HepG2 (cell line): ENCODE data around the gene PCBP2. TPM values are rescaled to one million over a fixed set of nuclear protein-coding genes. Genes with fewer than 3 reads are reported as not detected.

Experiments used
- ATAC-seq: fragments of 200-7000 bp; cut with Tn5 transposase; 3 replicates; pipeline ENCODE4 v1.9.1; 2020; ENCODE audit warnings: mild to moderate bottlenecking, moderate library complexity
- BruUV-seq: library from RNA; stranded (reverse); fragments of 400-500 nt; replicated peaks from 2 replicates; lab custom pipeline; 2021; lab: Mats Ljungman, UMichigan
- CTCF ChIA-PET: fragments of 300-600 bp; formaldehyde crosslinking; extraction: SDS; loops from one replicate; lab custom pipeline; 2021; ENCODE audit warnings: low total read pairs, inconsistent platforms, low intra/inter-chr PET ratio; lab: Yijun Ruan, JAX
- POLR2A ChIA-PET: fragments of 350-600 bp; sonication (Branson Sonifier 250); formaldehyde crosslinking; loops from one replicate; lab custom pipeline; 2020; ENCODE audit warnings: antibody characterized with exemption, inconsistent platforms; lab: Yijun Ruan, JAX
- DNase-seq: peaks from one replicate; pipeline ENCODE4 v3.0.0-alpha.2; 2015; ENCODE audit warnings: low spot score
- FAIRE-seq: peaks from 3 replicates; lab custom pipeline; 2011; peaks lifted over from hg19 to GRCh38; lab: Jason Lieb, UNC
- H2AFZ ChIP-seq: one replicate; pipeline ENCODE4 v1.6.1; 2011; ENCODE audit warnings: low read length, inconsistent platforms
- H3K27ac ChIP-seq: fragments of 300-600 bp; 3 replicates; pipeline ENCODE4 v1.8.0; 2011; ENCODE audit warnings: mixed run types, mild to moderate bottlenecking, mixed read lengths, low read length, inconsistent platforms; ENCODE audit not compliant: insufficient read depth; ENCODE audit errors: extremely low read length
- H3K27me3 ChIP-seq, 2 experiments: fragments of 200-600 bp in 1 of 2; 2 replicates in 1 of 2; 3 replicates in 1 of 2; pipeline versions ENCODE4 v1.6.0 to v1.8.0; 2011; ENCODE audit warnings: low read length in 2 of 2, mild to moderate bottlenecking in 2 of 2, moderate library complexity in 2 of 2, inconsistent platforms in 1 of 2; ENCODE audit not compliant: insufficient read depth in 2 of 2, control insufficient read depth in 1 of 2
- H3K36me3 ChIP-seq, 2 experiments: fragments of 200-600 bp in 1 of 2; replicated peaks in 1 of 2; 2 replicates in 1 of 2; 3 replicates in 1 of 2; pipeline versions ENCODE4 v1.5.1 to v1.8.0; 2011; ENCODE audit warnings: low read length in 2 of 2, inconsistent platforms in 1 of 2; ENCODE audit not compliant: insufficient read depth in 2 of 2, control insufficient read depth in 1 of 2
- H3K4me1 ChIP-seq: 2 replicates; pipeline ENCODE4 v1.5.1; 2012; ENCODE audit warnings: low read length, inconsistent platforms; ENCODE audit not compliant: insufficient read depth
- H3K4me2 ChIP-seq: 2 replicates; pipeline ENCODE4 v1.6.0; 2011; ENCODE audit warnings: low read depth, low read length, inconsistent platforms
- H3K4me3 ChIP-seq, 3 experiments: fragments of 200-600 bp in 1 of 3; sonication (generic), shearing (Covaris generic) in 1 of 3; replicated peaks in 1 of 3; 2 replicates each; pipeline ENCODE4 v1.5.1; 2011 to 2016; ENCODE audit warnings: low read length in 3 of 3, inconsistent platforms in 2 of 3, low read depth in 2 of 3, mild to moderate bottlenecking in 2 of 3, control low read depth in 1 of 3, mixed read lengths in 1 of 3; ENCODE audit not compliant: insufficient read depth in 1 of 3
- H3K79me2 ChIP-seq: one replicate; pipeline ENCODE4 v1.6.1; 2011; ENCODE audit warnings: low read length, inconsistent platforms; ENCODE audit not compliant: insufficient read depth
- H3K9ac ChIP-seq: 2 replicates; pipeline ENCODE4 v1.6.0; 2011; ENCODE audit warnings: mild to moderate bottlenecking, low read depth, low read length, inconsistent platforms; ENCODE audit not compliant: insufficient read depth
- H3K9me3 ChIP-seq: 2 replicates; pipeline ENCODE4 v1.5.1; 2012; ENCODE audit warnings: mild to moderate bottlenecking, low read length
- H4K20me1 ChIP-seq: 2 replicates; pipeline ENCODE4 v1.6.0; 2011; ENCODE audit warnings: inconsistent platforms, mild to moderate bottlenecking, low read length, moderate library complexity; ENCODE audit not compliant: insufficient read depth
- FOXA1 ChIP-seq, 2 experiments: fragments of 450-650 bp in 1 of 2; sonication (generic) in 1 of 2; formaldehyde crosslinking in 1 of 2; IDR thresholded peaks; 2 replicates each; pipeline versions ENCODE4 v1.4.0 to v1.6.1; 2016 to 2020; ENCODE audit warnings: missing genetic modification reagents in 1 of 2
- MED8 ChIP-seq: sonication (generic); formaldehyde crosslinking; IDR thresholded peaks from 2 replicates; pipeline ENCODE4 v1.8.1; 2023; ENCODE audit warnings: mild to moderate bottlenecking, missing genetic modification reagents; ENCODE audit not compliant: insufficient replicate concordance
- NFYB ChIP-seq: sonication (generic); formaldehyde crosslinking; IDR thresholded peaks from 2 replicates; pipeline ENCODE4 v1.4.0; 2020; ENCODE audit warnings: missing genetic modification reagents
- NONO ChIP-seq, 2 experiments: fragments of 450-650 bp in 1 of 2; sonication (generic) in 1 of 2; formaldehyde crosslinking in 1 of 2; IDR thresholded peaks in 1 of 2; conservative IDR thresholded peaks in 1 of 2; 2 replicates each; pipeline versions ENCODE4 v1.6.1 to v1.8.0; 2017 to 2022; ENCODE audit warnings: mild to moderate bottlenecking in 1 of 2, missing genetic modification reagents in 1 of 2, moderate library complexity in 1 of 2
- NR2F1 ChIP-seq, 2 experiments: fragments of 450-650 bp in 1 of 2; formaldehyde crosslinking in 1 of 2; IDR thresholded peaks; 2 replicates each; pipeline versions ENCODE4 v1.5.0 to v1.6.1; 2016 to 2020; ENCODE audit warnings: mild to moderate bottlenecking in 1 of 2, missing compliant biosample characterization in 1 of 2, missing genetic modification reagents in 1 of 2, moderate library complexity in 1 of 2
- RFX3 ChIP-seq: IDR thresholded peaks from 2 replicates; pipeline ENCODE4 v1.6.1; 2016; ENCODE audit warnings: missing biosample characterization, missing genetic modification reagents
- SIN3A ChIP-seq: IDR thresholded peaks from 2 replicates; pipeline ENCODE4 v1.6.1; 2011; ENCODE audit warnings: low read depth, mild to moderate bottlenecking, control low read depth, low read length, borderline replicate concordance
- SMC3 ChIP-seq: IDR thresholded peaks from 2 replicates; pipeline ENCODE4 v1.6.1; 2011; ENCODE audit warnings: low read length, improper control_type of control experiment
- SMYD3 ChIP-seq: sonication (generic); formaldehyde crosslinking; IDR thresholded peaks from 2 replicates; pipeline ENCODE4 v1.8.1; 2023; ENCODE audit warnings: mild to moderate bottlenecking, missing genetic modification reagents
- ZNF207 ChIP-seq: fragments of 450-650 bp; IDR thresholded peaks from 2 replicates; pipeline ENCODE4 v1.6.1; 2016; ENCODE audit warnings: antibody characterized with exemption, borderline replicate concordance
- ZNF232 ChIP-seq: sonication (generic); formaldehyde crosslinking; IDR thresholded peaks from 2 replicates; pipeline ENCODE4 v1.4.0; 2020; ENCODE audit warnings: missing genetic modification reagents, borderline replicate concordance
- ZNF652 ChIP-seq: IDR thresholded peaks from 2 replicates; pipeline ENCODE4 v1.6.1; 2016; ENCODE audit warnings: low read depth, borderline replicate concordance
- ZNF772 ChIP-seq: sonication (generic); formaldehyde crosslinking; IDR thresholded peaks from 2 replicates; pipeline ENCODE4 v1.5.0; 2020; ENCODE audit warnings: mild to moderate bottlenecking, missing genetic modification reagents
- WGBS: methylation state at CpG from one replicate; pipeline ENCODE4 v1.1.6; 2017; ENCODE audit warnings: low lambda C conversion rate; 5-methylcytosine and 5-hydroxymethylcytosine counted together
- in situ Hi-C: cut with HindIII; loops from 2 replicates; pipeline ENCODE4 v1.10.0; 2017; ENCODE audit warnings: low pct_unique_long_range_greater_than_20kb; ENCODE audit not compliant: extremely low pct_ligation_motif_present
- intact Hi-C: fragments of 100-400 bp; cut with micrococcal nuclease; formaldehyde crosslinking; loops from one replicate; pipeline ENCODE4 v1.10.0; 2022; ENCODE audit not compliant: unreplicated experiment
- polyA plus RNA-seq, 8 experiments: library from polyadenylated mRNA; depleted of rRNA in 3 of 8; stranded (reverse) in 7 of 8; unstranded in 1 of 8; fragments of >200 nt; fragmentation: Illumina TruSeq in 4 of 8; extraction: Trizol in 4 of 8; gene quantifications; 2 replicates each; pipeline versions ENCODE4 v1.2.1 to v1.2.3, GENCODE V29; 2011 to 2016; ENCODE audit warnings: low read depth in 4 of 8, missing spikeins in 1 of 8, mixed read lengths in 1 of 8; ENCODE audit not compliant: insufficient read depth in 1 of 8
- total RNA-seq, 5 experiments: library from RNA; depleted of rRNA; stranded (reverse); fragments of >200 nt; fragmentation: Illumina TruSeq; extraction: Trizol; gene quantifications; 2 replicates each; pipeline ENCODE4 v1.2.3, GENCODE V29; 2016; ENCODE audit warnings: low read depth in 1 of 5
- TF ChIP-seq, protein P1 (sequence below): IDR thresholded peaks from 2 replicates; pipeline ENCODE4 v1.6.1; 2016; ENCODE audit warnings: missing genetic modification reagents, missing compliant biosample characterization
- TF ChIP-seq, protein P2 (sequence below), 2 experiments: sonication (generic) in 1 of 2; formaldehyde crosslinking in 1 of 2; IDR thresholded peaks; 2 replicates each; pipeline versions ENCODE4 v1.4.0 to v1.6.1; 2018 to 2020; ENCODE audit warnings: missing genetic modification reagents in 2 of 2, borderline replicate concordance in 1 of 2, low read depth in 1 of 2, mild to moderate bottlenecking in 1 of 2, missing biosample characterization in 1 of 2
- TF ChIP-seq, protein P3 (sequence below): sonication (generic); formaldehyde crosslinking; IDR thresholded peaks from 2 replicates; pipeline ENCODE4 v1.4.0; 2020; ENCODE audit warnings: missing genetic modification reagents, borderline replicate concordance
- TF ChIP-seq, protein P4 (sequence below): IDR thresholded peaks from 2 replicates; pipeline ENCODE4 v1.6.1; 2016; ENCODE audit warnings: control low read depth

The PCBP2 gene
- total and polyA plus RNA-seq, 2 of the 13 experiments (the other 11 are each of a cell fraction or from before 2014, with no cell fraction given): 154 to 345 TPM

DNA sequence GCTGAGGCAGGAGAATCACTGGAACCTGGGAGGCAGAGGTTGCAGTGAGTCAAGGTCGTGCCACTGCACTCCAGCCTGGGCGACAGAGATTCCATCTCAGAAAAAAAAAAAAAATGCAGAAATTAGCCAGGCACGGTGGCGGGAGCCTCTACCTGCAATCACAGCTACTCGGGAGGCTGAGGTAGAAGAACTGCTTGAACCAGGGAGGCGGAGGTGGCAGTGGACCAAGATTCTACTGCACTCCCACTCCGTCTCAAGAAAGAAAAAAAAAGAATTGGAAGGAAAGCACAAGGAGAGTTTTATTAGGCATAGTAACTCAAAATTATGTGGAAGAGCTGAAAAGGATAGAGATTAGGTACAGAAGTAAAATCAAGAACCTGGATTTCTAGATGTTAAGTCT, 49.0 kb upstream of the PCBP2 start:
- no peak for FAIRE-seq
- H3K79me2 ChIP-seq: peaks cover 9% of the 10 kb centered on the region
- CTCF ChIA-PET: no interaction called here

More for the DNA sequence above, 49.0 kb upstream of the PCBP2 start:
- Histone ChIP-seq H3K36me3 (peaks cover 3 to 17% of the 10 kb centered on the region in 2 experiments; a peak in 4 of 5 replicates), H3K27ac (no peak overlapping the region), H4K20me1 (no peaks in the 10 kb centered on the region), H3K9ac (no peak overlapping the region), H2AFZ (no peak overlapping the region)
- BruUV-seq: no TSS peak
- POLR2A ChIA-PET: no interaction called here
- no peak for ATAC-seq
- TF ChIP-seq MED8 (CRISPR knock-in tag) (no peak), SMYD3 (no peak), RFX3 (CRISPR knock-in tag) (no peak), ZNF207 (no peak), NONO (IDR thresholded peaks at IDR 0.05) (no peak), NONO (CRISPR knock-in tag; conservative IDR thresholded peaks at IDR 0.05) (no peak), SMC3 (no peak), ZNF232 (CRISPR knock-in tag) (no peak), NFYB (CRISPR knock-in tag) (no peak), FOXA1 (IDR thresholded peaks at IDR 0.05) (no peak), FOXA1 (CRISPR knock-in tag; IDR thresholded peaks at IDR 0.05) (no peak), ZNF772 (CRISPR knock-in tag) (no peak), SIN3A (no peak), ZNF652 (CRISPR knock-in tag) (no peak), NR2F1 (CRISPR knock-in tag; IDR thresholded peaks at IDR 0.05) (no peak)
- TF ChIP-seq, protein P1, sequence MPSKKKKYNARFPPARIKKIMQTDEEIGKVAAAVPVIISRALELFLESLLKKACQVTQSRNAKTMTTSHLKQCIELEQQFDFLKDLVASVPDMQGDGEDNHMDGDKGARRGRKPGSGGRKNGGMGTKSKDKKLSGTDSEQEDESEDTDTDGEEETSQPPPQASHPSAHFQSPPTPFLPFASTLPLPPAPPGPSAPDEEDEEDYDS (CRISPR knock-in tag): no peak
- TF ChIP-seq, protein P2, sequence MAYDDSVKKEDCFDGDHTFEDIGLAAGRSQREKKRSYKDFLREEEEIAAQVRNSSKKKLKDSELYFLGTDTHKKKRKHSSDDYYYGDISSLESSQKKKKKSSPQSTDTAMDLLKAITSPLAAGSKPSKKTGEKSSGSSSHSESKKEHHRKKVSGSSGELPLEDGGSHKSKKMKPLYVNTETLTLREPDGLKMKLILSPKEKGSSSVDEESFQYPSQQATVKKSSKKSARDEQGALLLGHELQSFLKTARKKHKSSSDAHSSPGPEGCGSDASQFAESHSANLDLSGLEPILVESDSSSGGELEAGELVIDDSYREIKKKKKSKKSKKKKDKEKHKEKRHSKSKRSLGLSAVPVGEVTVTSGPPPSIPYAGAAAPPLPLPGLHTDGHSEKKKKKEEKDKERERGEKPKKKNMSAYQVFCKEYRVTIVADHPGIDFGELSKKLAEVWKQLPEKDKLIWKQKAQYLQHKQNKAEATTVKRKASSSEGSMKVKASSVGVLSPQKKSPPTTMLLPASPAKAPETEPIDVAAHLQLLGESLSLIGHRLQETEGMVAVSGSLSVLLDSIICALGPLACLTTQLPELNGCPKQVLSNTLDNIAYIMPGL (CRISPR knock-in tag; IDR thresholded peaks at IDR 0.05; ENCODE audit: borderline replicate concordance in 1 of 2, low read depth in 1 of 2): no peak
- TF ChIP-seq, protein P3, sequence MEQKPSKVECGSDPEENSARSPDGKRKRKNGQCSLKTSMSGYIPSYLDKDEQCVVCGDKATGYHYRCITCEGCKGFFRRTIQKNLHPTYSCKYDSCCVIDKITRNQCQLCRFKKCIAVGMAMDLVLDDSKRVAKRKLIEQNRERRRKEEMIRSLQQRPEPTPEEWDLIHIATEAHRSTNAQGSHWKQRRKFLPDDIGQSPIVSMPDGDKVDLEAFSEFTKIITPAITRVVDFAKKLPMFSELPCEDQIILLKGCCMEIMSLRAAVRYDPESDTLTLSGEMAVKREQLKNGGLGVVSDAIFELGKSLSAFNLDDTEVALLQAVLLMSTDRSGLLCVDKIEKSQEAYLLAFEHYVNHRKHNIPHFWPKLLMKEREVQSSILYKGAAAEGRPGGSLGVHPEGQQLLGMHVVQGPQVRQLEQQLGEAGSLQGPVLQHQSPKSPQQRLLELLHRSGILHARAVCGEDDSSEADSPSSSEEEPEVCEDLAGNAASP (CRISPR knock-in tag): no peak
- TF ChIP-seq, protein P4, sequence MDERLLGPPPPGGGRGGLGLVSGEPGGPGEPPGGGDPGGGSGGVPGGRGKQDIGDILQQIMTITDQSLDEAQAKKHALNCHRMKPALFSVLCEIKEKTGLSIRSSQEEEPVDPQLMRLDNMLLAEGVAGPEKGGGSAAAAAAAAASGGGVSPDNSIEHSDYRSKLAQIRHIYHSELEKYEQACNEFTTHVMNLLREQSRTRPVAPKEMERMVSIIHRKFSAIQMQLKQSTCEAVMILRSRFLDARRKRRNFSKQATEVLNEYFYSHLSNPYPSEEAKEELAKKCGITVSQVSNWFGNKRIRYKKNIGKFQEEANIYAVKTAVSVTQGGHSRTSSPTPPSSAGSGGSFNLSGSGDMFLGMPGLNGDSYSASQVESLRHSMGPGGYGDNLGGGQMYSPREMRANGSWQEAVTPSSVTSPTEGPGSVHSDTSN: no peak
- TF ChIP-seq, all 625 proteins: peak for 0
- Histone ChIP-seq H3K4me2 (no peak overlapping the region), H3K4me3 (no peak overlapping the region), H3K9me3 (no peaks in the 10 kb centered on the region), H3K4me1 (peaks cover 5% of the 10 kb centered on the region), H3K27me3 (no peaks in the 10 kb centered on the region; a peak in 1 of 5 replicates)
- in situ Hi-C loops: no loop called here
- intact Hi-C loops: no loop called here
- 91% methylated on average over 7 of the region's 7 CpGs for WGBS
- DNase-seq: no peak
